Left cardiac atrium (tissue), 4 donors: ENCODE data around the gene MRPL30. TPM values are rescaled to one million over a fixed set of nuclear protein-coding genes. Genes with fewer than 3 reads are reported as not detected.
"Not testable (repeated sequence)": the region's sequence is repeated elsewhere in the genome, so short reads cannot be mapped to it uniquely, and the experiment has no call there.

Experiments
- ATAC-seq, 2 donors: fragments of 200-7000 bp; cut with Tn5 transposase; one replicate each; pipeline ENCODE4 v1.9.1; 2020; ENCODE audit warnings: mild to moderate bottlenecking in 2 of 2, moderate library complexity in 2 of 2
- DNase-seq: peaks from one replicate; pipeline ENCODE4 v3.0.0-alpha.2; 2020
- intact Hi-C, 2 donors: fragments of 100-400 bp; cut with DNase I; formaldehyde crosslinking; loops; one replicate each; pipeline versions ENCODE4 v1.14.1 to v1.15.1; 2022 to 2023
- total RNA-seq, 2 donors: library from RNA; stranded (reverse); fragmentation: NEBNext Ultra II Directional; extraction: Animal tissue kit (Norgen Biotek cat#: 25700); gene quantifications; one replicate each; pipeline ENCODE4 v1.2.1, GENCODE V29; 2021
- donor health status: DM: no; HTN: yes; CAD: no.
- donor health status: DM: no; HTN: yes; CAD: no; lungs with severe emphysema.
- donor health status: DM: yes; HTN: yes; CAD: no.
- donor health status: Dilated cardiomyopathy.

Gene MRPL30
- total RNA-seq, 2 donors from 2014 or later: 25.4 to 25.8 TPM

- DNase-seq (no peak), ATAC-seq (no peak)
- intact Hi-C loops: no loop called here
Measured at GRCh38 chr2:99171377-99172140, 9.4 kb upstream of the MRPL30 start.

- intact Hi-C loops: loop anchor here in 1 of 2 donors (5.0 kb wide), 2 partner anchors 156 to 311 kb away; partner anchors contain the start of genes EIF5B, REV1 and TXNDC9
- ATAC-seq: no peak
Measured at GRCh38 chr2:99181624-99182000, 628 bp downstream of the MRPL30 start.

GRCh38 chr2:99183025-99183424 is 2.0 kb downstream of the MRPL30 start:
- intact Hi-C loops: loop anchor here in 1 of 2 donors (5.0 kb wide), 2 partner anchors 154 to 309 kb away; partner anchors contain the start of genes EIF5B, REV1 and TXNDC9
- DNase-seq (no peak), ATAC-seq (no peak)

More at GRCh38 chr2:99181624-99182000, 628 bp downstream of the MRPL30 start:
- DNase-seq: no peak

GRCh38 chr2:99184811-99185210 is 3.8 kb downstream of the MRPL30 start:
- intact Hi-C loops: loop anchor here in 1 of 2 donors (5.0 kb wide), 2 partner anchors 152 to 307 kb away; partner anchors contain the start of genes EIF5B, REV1 and TXNDC9
- ATAC-seq (no peak), DNase-seq (no peak)

GRCh38 chr2:99187011-99187410 is 6.0 kb downstream of the MRPL30 start:
- intact Hi-C loops: no loop called here
- ATAC-seq: no peak
- DNase-seq: no peak

- DNase-seq (no peak), ATAC-seq (no peak)
- intact Hi-C loops: no loop called here
Measured at GRCh38 chr2:99188357-99188756, 7.4 kb downstream of the MRPL30 start.

GRCh38 chr2:99190548-99190947 is 9.6 kb downstream of the MRPL30 start:
- ATAC-seq: no peak
- no peak for DNase-seq
- intact Hi-C loops: no loop called here

GRCh38 chr2:99192364-99192763 is 11.4 kb downstream of the MRPL30 start:
- ATAC-seq, intact Hi-C loops, DNase-seq: not testable (repeated sequence)

- intact Hi-C loops: no loop called here
- ATAC-seq: no peak
Measured at GRCh38 chr2:99198103-99198841, 17.3 kb downstream of the MRPL30 start.

GRCh38 chr2:99200076-99200800 is 19.3 kb downstream of the MRPL30 start:
- intact Hi-C loops: no loop called here
- ATAC-seq (no peak), DNase-seq (no peak)

More at GRCh38 chr2:99198103-99198841, 17.3 kb downstream of the MRPL30 start:
- no peak for DNase-seq

GRCh38 chr2:99201959-99202678 is 21.1 kb downstream of the MRPL30 start:
- ATAC-seq: no peak
- intact Hi-C loops: no loop called here
- no peak for DNase-seq

- no peak for ATAC-seq
- no peak for DNase-seq
- intact Hi-C loops: no loop called here
Measured at GRCh38 chr2:99205491-99205890, 24.5 kb downstream of the MRPL30 start.

- no peak for ATAC-seq
- no peak for DNase-seq
- intact Hi-C loops: no loop called here
Measured at GRCh38 chr2:99216096-99216495, 35.1 kb downstream of the MRPL30 start.

GRCh38 chr2:99217929-99218501 is 37.0 kb downstream of the MRPL30 start:
- intact Hi-C loops: no loop called here

GRCh38 chr2:99233177-99233576 is 52.2 kb downstream of the MRPL30 start:
- DNase-seq, intact Hi-C loops, ATAC-seq: not testable (repeated sequence)

More at GRCh38 chr2:99217929-99218501, 37.0 kb downstream of the MRPL30 start:
- ATAC-seq (no peak), DNase-seq (no peak)

GRCh38 chr2:99238599-99238998 is 57.6 kb downstream of the MRPL30 start:
- DNase-seq: no peak
- intact Hi-C loops: no loop called here
- ATAC-seq: peak in 1 of 2 donors; percentile 15

- ATAC-seq: no peak
- no peak for DNase-seq
- intact Hi-C loops: no loop called here
Measured at GRCh38 chr2:99240431-99240830, 59.4 kb downstream of the MRPL30 start.

- ATAC-seq (no peak), DNase-seq (no peak)
- intact Hi-C loops: no loop called here
Measured at GRCh38 chr2:99242151-99242550, 61.2 kb downstream of the MRPL30 start.
